ENCODE data around the gene PPP1R3E. TPM values are rescaled to one million over a fixed set of nuclear protein-coding genes. Genes with fewer than 3 reads are reported as not detected.

Gene PPP1R3E
- total RNA-seq, 1 donor from 2014 or later = 15.0 TPM

GRCh38 chr14:23249824-23250223 lies 52.8 kb downstream of the PPP1R3E start:
- H3K27me3 Mint-ChIP-seq (ENCODE audit: low read depth) = peaks cover 11% of the 10 kb centered on the region
- H3K4me1 Mint-ChIP-seq = no peaks in the 10 kb centered on the region
- H3K9me3 Mint-ChIP-seq = no peaks in the 10 kb centered on the region
- no peak overlapping the region for H3K4me3 Mint-ChIP-seq
- H3K27ac Mint-ChIP-seq (ENCODE audit: unreplicated experiment) = no peak overlapping the region
- H3K36me3 Mint-ChIP-seq (ENCODE audit: low read depth) = no peaks in the 10 kb centered on the region
- no peak for TF ChIP-seq CTCF (conservative IDR thresholded peaks at IDR 0.05)
- no peak for DNase-seq (ENCODE audit: low read depth, low spot score)

GRCh38 chr14:23248601-23249000 lies 54.1 kb downstream of the PPP1R3E start:
- Mint-ChIP-seq H3K9me3 (no peaks in the 10 kb centered on the region), H3K27me3 (ENCODE audit: low read depth) (peaks cover 11% of the 10 kb centered on the region), H3K4me3 (no peak overlapping the region), H3K4me1 (no peaks in the 10 kb centered on the region), H3K27ac (ENCODE audit: unreplicated experiment) (no peak overlapping the region), H3K36me3 (ENCODE audit: low read depth) (no peaks in the 10 kb centered on the region)
- TF ChIP-seq CTCF (conservative IDR thresholded peaks at IDR 0.05) = no peak
- no peak for DNase-seq (ENCODE audit: low read depth, low spot score)

Other genes with a start within 250 kb of the PPP1R3E start
- 33.7 and 37.2 TPM in 2 replicates for gene CDH24, start 245.3 kb downstream of the PPP1R3E start, total RNA-seq
- gene ACIN1, start 207.7 kb downstream of the PPP1R3E start, total RNA-seq = 350 and 352 TPM in 2 replicates
- 46.1 and 48.6 TPM in 2 replicates for gene C14orf119, start 207.4 kb downstream of the PPP1R3E start, total RNA-seq
- not detected in 2 replicates for gene CIROP, start 197.9 kb downstream of the PPP1R3E start, total RNA-seq
- gene CEBPE, start 183.6 kb downstream of the PPP1R3E start, total RNA-seq = not detected in 2 replicates
- gene SLC7A8, start 119.2 kb downstream of the PPP1R3E start, total RNA-seq = 6.6 and 9.4 TPM in 2 replicates
- gene RNF212B, start 64.9 kb downstream of the PPP1R3E start, total RNA-seq = not detected in 2 replicates
- 14.8 and 17.2 TPM in 2 replicates for gene HOMEZ, start 16.7 kb downstream of the PPP1R3E start, total RNA-seq
- gene BCL2L2, start 4.0 kb upstream of the PPP1R3E start, total RNA-seq = 21.9 and 24.8 TPM in 2 replicates
- 375 and 379 TPM in 2 replicates for gene PABPN1, start 18.6 kb upstream of the PPP1R3E start, total RNA-seq
- gene SLC22A17, start 50.0 kb upstream of the PPP1R3E start, total RNA-seq = 39.4 and 42.4 TPM in 2 replicates
- gene EFS, start 62.3 kb upstream of the PPP1R3E start, total RNA-seq = 100 and 104 TPM in 2 replicates
- not detected in 2 replicates for gene IL25, start 70.0 kb upstream of the PPP1R3E start, total RNA-seq
- gene CMTM5, start 74.2 kb upstream of the PPP1R3E start, total RNA-seq = 2.0 and 3.1 TPM in 2 replicates
- not detected in 2 replicates for gene MYH6, start 105.4 kb upstream of the PPP1R3E start, total RNA-seq
- gene MYH7, start 132.8 kb upstream of the PPP1R3E start, total RNA-seq = 0.05 TPM in 1 of 2 replicates, not detected in the other
- gene NGDN, start 166.8 kb upstream of the PPP1R3E start, total RNA-seq = 53.3 and 54.7 TPM in 2 replicates
- 9.9 and 11.0 TPM in 2 replicates for gene ZFHX2, start 248.9 kb upstream of the PPP1R3E start, total RNA-seq

Data from neural crest cell (in vitro differentiated cells).